DMS53 treated with DMSO at 0.1 percent for 48 hours (cell line): ENCODE data around the gene PLAGL2.
"Not testable (repeated sequence)": the region's sequence is repeated elsewhere in the genome, so short reads cannot be mapped to it uniquely, and the experiment has no call there.

ENCODE experiments used
- DNase-seq: peaks from one replicate; lab custom pipeline; 2025; ENCODE audit not compliant: unreplicated experiment; lab: John Stamatoyannopoulos, UW

The PLAGL2 gene, protein sequence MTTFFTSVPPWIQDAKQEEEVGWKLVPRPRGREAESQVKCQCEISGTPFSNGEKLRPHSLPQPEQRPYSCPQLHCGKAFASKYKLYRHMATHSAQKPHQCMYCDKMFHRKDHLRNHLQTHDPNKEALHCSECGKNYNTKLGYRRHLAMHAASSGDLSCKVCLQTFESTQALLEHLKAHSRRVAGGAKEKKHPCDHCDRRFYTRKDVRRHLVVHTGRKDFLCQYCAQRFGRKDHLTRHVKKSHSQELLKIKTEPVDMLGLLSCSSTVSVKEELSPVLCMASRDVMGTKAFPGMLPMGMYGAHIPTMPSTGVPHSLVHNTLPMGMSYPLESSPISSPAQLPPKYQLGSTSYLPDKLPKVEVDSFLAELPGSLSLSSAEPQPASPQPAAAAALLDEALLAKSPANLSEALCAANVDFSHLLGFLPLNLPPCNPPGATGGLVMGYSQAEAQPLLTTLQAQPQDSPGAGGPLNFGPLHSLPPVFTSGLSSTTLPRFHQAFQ

DNA sequence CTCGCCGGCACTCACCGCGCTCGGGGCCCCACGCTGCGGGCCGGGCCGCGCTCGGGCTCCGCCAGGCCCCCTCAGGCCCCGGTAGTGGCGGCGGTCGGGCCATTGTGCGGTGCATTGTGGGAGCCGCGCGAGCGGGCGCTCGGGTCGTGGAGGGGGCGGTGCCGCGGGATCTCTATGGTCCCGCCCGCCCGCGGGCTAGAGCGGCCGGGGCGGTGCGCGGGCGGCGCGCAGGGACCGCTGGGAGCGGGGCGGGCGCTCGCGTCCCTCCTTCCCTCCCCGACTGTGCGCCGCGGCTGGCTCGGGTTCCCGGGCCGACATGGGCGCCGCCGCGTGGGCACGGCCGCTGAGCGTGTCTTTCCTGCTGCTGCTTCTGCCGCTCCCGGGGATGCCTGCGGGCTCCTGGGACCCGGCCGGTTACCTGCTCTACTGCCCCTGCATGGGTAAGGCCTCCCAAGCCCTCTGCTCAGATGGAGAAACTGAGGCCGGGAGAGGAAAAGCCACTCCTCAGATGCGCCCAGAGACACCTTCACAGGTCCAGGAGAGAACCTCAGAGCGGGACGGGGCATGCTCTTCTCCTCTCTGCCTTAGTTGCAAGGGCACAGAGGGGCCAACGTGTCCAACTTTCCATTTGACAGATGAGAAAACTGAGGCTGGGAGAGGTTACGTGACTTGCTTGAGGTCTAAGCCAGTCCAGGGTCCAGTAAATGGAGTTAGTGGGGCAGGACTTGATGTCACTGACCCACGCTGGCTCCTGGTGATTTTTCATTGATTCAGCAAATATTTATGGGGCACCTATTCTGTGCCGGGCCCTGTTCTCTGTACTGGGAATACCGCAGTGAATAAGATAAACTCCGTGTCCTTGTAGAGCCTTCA is at the start of gene PLAGL2, which contains the start of gene POFUT1:
Gene PLAGL2 (minus strand): TSS at position 118 of the 873 bp plus-strand sequence. CDS start 5,565 bp downstream, outside the sequence.
Gene POFUT1 (plus strand): TSS at position 255 of the 873 bp plus-strand sequence. CDS start 62 bp downstream, at position 317.
- DNase-seq = peak; percentile 84

DNA sequence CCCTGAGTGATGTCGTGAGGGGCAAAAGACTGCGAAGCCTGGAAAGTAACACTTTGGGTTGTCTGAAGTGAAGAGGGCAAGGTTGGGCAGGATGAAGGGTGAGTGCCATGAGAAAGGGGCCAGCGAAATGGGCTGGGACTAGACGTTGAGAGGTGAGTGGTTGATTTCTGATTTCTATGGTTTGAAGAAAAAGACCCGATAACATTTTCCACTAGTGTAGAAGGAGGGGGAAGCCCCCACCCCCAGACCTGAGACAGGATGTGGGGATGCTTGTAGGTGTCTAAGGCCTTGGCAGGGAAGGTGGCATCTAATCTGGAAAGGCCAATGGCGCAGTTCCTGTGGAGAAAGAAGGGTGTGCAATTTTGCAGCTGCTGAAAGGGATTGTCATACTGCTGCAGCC is 44.6 kb upstream of the PLAGL2 start:
- DNase-seq = no peak

DNA sequence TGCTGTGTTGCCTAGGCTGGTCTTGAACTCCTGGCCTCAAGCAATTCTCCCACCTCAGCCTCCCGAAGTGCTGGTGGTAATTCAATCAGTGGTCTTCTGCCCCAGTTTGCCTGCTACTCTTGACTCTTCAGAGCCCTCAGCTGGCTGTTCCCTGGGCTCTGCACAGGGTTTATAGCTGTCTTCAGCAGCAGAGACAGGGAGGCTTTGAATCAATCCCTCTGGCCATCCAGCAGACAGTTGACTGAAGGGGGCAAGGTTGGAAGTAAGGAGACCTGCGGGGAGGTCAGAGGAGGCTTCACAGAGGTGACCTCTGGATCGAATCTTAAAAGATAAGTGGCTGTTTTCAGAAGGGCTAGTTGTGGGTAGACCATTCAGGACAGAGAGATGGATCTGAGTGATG is 43.9 kb upstream of the PLAGL2 start:
- DNase-seq = no peak

- DNase-seq = no peak
Measured at GRCh38 chr20:32249030-32249738, 41.6 kb upstream of the PLAGL2 start.

DNA sequence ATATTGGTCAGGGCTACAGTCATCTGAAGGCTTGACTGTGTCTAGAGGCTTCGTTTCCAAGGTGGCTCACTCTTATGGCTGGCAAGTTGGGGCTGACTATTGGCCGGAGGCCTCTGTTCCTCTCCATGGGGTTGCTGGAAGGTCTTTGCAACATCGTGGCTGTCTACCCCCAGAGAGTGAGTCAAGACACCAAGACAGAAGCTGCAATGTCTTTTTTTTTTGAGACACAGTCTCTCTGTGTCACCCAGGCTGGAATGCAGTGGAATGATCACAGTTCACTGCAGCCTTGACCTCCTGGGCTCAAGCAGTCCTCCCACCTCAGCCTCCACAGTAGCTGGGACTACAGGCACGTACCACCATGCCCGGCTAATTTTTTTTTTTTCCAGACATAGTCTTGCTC is 40.5 kb upstream of the PLAGL2 start:
- DNase-seq = no peak

- DNase-seq = not testable (repeated sequence)
Measured at GRCh38 chr20:32246208-32246607, 38.7 kb upstream of the PLAGL2 start.

DNA sequence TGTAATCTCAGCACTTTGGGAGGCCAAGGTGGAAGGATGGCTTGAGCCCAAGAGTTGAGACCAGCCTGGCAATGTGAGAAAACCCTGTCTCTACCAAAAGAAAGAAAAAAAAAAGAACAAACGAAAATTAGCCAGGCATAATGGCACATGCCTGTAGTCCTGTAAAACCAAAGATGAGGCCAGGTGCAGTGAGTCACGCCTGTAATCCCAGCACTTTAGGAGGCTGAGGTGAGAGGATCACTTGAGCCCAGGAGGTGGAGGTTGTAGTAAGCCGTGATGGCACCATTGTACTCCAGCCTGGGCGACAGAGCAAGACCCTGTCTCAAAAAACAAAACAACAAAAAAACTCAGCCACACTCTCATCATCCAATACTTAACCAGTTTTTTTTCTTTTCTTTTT is 37.4 kb upstream of the PLAGL2 start:
- no peak for DNase-seq

DNA sequence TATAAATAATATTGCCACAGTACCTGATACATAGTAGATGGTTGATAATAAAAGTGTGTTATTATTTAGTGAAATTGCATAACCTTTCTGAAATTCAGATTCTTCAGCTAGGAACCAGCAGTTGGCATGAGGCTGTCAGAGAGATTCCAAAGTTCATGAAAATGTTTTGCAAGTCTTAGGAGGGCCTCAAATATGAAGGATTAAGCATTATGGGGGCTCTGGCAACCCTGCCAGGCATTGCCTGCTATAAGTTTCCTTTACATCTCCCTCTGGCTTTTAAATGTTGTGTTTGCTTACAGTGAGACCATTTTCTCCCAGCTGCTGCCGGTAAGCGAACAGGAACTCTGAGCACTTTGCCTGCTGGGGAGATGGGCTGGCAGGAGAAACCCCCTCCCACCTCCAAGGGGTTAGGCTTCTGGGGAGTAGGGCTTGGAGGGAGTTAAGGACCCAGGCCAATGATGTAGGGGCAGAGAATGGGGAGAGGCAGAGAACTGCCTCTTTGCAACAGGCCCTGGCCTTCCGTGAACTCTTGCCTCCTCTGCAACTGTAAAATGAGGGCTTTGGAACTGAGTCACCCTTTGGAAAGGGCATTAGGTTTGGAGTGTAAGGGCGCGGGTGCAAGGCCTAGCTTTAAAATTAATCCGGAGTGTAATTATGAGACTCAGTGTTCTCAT is 36.7 kb upstream of the PLAGL2 start:
- DNase-seq = no peak

GRCh38 chr20:32241807-32242206 is 34.3 kb upstream of the PLAGL2 start:
- DNase-seq = no peak

GRCh38 chr20:32240205-32240604 is 32.7 kb upstream of the PLAGL2 start:
- DNase-seq = peak; percentile 43

- DNase-seq = no peak
Measured at GRCh38 chr20:32238483-32239425, 31.2 kb upstream of the PLAGL2 start.

DNA sequence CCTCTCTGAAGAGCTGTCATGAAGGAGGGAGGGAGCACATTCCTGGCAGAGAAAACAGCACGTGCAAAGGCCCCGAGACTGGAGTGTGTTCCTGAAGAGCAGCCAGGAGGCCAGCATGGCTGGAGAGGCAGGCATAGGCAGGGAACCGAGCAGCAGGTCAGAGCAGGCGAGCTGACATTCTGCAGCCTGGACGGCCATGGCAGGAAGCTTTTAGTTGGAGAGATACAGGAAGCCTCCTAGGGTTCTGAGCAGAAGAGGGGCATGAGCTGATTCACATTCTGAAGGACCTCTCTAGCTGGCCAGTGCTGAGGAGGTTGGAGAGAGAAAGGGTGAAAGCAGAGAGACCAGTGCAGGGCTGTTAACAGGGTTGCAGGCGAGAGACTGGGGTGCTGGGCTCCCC is 29.9 kb upstream of the PLAGL2 start:
- DNase-seq = no peak

DNA sequence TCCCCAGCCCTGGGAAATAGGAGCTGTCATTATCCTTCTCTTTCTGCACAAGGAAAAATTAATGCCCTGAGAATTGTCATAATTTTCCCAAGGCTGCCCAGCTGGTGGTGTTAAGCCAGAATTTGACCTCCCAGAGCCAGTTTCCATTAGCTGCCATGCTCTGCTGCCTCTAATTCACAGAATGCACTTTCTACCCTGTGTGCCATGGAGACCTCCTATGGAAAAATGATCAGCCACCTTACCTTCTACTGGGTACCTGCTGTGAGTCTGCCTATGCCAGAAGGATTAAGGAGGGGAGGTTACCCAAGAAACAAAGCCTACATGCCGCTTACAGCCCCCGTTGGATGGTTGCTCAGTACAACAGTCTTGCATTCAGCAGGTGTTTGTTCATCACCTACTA is 29.3 kb upstream of the PLAGL2 start:
- no peak for DNase-seq

DNA sequence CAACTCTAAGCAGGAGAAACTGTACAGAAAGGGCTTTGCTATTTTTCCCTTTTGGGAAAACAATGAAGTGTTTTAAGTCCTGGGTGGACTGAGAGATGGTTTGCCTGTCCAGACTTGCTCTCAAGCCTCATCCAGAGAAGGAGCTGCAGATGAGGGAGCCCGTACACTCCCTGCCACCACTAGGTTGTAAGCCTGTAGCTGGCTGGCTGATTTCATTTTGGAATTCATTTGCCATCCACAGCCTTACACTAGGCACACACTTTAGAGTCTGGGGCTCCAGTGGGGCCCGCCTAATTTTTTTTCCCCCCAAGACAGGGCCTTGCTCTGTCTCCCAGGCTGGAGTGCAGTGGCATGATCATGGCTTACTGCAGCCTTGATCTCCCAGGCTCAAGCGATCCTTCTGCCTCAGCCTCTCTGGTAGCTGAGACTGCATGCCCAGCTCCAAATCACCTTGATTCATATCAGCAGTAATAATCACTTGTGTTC is 28.5 kb upstream of the PLAGL2 start:
- no peak for DNase-seq

DNA sequence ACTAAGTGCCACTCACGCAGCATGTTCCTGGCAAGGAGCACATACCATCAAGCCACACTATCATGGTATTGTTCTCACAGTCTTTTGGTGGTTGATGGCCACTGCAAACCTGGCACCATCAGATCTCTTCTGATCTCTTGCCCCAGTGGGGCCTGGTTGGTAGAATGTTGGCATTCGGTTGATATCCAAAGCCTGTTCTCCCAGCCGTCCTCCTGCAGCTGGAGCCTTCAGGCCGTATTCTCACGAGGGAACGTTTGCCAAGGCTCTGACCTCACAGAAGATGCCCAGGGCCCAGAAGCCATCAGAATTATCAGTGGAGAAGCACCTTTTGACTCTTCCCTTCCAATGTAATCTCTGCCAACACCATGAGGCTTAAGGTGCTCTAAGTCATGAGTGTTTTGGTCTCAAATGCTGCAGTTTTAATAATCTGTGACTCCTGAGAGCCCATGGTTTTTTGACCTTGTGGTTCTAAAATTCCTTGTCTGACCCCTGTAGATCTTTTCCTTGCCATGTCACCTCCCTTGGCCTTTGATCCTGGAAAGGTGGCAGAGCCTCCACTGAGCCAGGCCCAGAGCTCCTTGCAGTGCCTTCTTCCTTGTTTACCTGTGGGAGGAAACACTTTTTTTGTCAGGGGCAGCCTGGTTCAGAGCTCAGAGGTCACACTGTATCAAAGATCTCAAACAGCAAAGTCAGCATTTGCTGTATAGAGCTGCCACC is 27.9 kb upstream of the PLAGL2 start:
- no peak for DNase-seq

- DNase-seq = no peak
Measured at GRCh38 chr20:32234135-32234808, 26.7 kb upstream of the PLAGL2 start.

GRCh38 chr20:32233286-32233685 is 25.7 kb upstream of the PLAGL2 start:
- no peak for DNase-seq

- DNase-seq = no peak
Measured at GRCh38 chr20:32232326-32232886, 24.9 kb upstream of the PLAGL2 start.
